HFFc6 (cell line): ENCODE measurements around the gene ACTN1. TPM values are rescaled to one million over a fixed set of nuclear protein-coding genes. Genes with fewer than 3 reads are reported as not detected.

ENCODE experiments used
- DNase-seq: peaks from one replicate; pipeline ENCODE4 v3.0.0-alpha.2; 2018
- H3K27ac Mint-ChIP-seq: 2 replicates; pipeline ENCODE4 v1.8.0; 2020; ENCODE audit warnings: mild to moderate bottlenecking, mixed read lengths
- H3K27me3 Mint-ChIP-seq: 2 replicates; pipeline ENCODE4 v1.8.0; 2021; ENCODE audit warnings: mild to moderate bottlenecking, moderate library complexity, mixed read lengths; ENCODE audit not compliant: insufficient read depth
- H3K36me3 Mint-ChIP-seq: 2 replicates; pipeline ENCODE4 v1.8.0; 2021; ENCODE audit warnings: low read depth, mixed read lengths
- H3K4me1 Mint-ChIP-seq: 2 replicates; pipeline ENCODE4 v1.8.0; 2020; ENCODE audit warnings: low read depth, mixed read lengths
- H3K4me3 Mint-ChIP-seq: 2 replicates; pipeline ENCODE4 v1.8.0; 2020; ENCODE audit warnings: mild to moderate bottlenecking, moderate library complexity, mixed read lengths
- H3K9me3 Mint-ChIP-seq: 2 replicates; pipeline ENCODE4 v1.8.0; 2020; ENCODE audit warnings: mild to moderate bottlenecking, mixed read lengths
- CTCF ChIP-seq: fragments of 200-600 bp; sonication (generic); IDR thresholded peaks from 2 replicates; pipeline ENCODE4 v1.5.0; 2021; ENCODE audit warnings: antibody characterized with exemption, mild to moderate bottlenecking
- total RNA-seq, 6 experiments: library from RNA; stranded (reverse); fragmentation: NEBNext Ultra II Directional; extraction: Animal tissue kit (Norgen Biotek cat#: 25700); gene quantifications; 2 replicates in 1 of 6; 3 replicates in 5 of 6; pipeline ENCODE4 v1.2.3, GENCODE V29; 2021

Gene ACTN1
- total RNA-seq, 6 experiments from 2014 or later, result 749 to 847 (median 825) TPM

GRCh38 chr14:68846466-68846865, 132.6 kb downstream of the ACTN1 start:
- peaks cover 23% of the 10 kb centered on the region for H3K4me1 Mint-ChIP-seq
- no peak for TF ChIP-seq CTCF
- H3K36me3 Mint-ChIP-seq, result peaks cover 9% of the 10 kb centered on the region
- H3K27me3 Mint-ChIP-seq, result peaks cover 2% of the 10 kb centered on the region
- DNase-seq, result no peak
- H3K9me3 Mint-ChIP-seq, result no peaks in the 10 kb centered on the region
- H3K27ac Mint-ChIP-seq, result no peak overlapping the region
- H3K4me3 Mint-ChIP-seq, result no peak overlapping the region

DNA sequence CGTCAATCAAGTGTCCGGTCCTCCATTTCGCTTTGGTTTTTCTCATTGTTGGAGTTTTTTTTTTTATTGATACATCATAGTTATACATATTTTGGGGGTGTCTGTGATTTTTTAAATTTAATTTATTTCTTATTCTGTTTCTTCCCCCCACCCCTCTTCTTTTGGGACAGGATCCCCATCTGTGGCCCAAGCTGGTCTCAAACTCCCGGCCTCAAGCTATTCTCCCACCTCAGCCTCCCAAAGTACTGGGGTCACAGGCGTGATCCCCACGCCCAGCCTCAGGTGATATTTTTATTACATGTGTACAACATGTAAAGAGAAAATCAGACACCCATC, 134.9 kb downstream of the ACTN1 start:
- Mint-ChIP-seq H3K27me3 (peaks cover 2% of the 10 kb centered on the region), H3K4me3 (no peak overlapping the region), H3K36me3 (peaks cover 19% of the 10 kb centered on the region), H3K4me1 (peaks cover 28% of the 10 kb centered on the region), H3K27ac (no peak overlapping the region), H3K9me3 (no peaks in the 10 kb centered on the region)
- peak; percentile 56; the same call in 1 of the 2 replicates for TF ChIP-seq CTCF
- no peak for DNase-seq

DNA sequence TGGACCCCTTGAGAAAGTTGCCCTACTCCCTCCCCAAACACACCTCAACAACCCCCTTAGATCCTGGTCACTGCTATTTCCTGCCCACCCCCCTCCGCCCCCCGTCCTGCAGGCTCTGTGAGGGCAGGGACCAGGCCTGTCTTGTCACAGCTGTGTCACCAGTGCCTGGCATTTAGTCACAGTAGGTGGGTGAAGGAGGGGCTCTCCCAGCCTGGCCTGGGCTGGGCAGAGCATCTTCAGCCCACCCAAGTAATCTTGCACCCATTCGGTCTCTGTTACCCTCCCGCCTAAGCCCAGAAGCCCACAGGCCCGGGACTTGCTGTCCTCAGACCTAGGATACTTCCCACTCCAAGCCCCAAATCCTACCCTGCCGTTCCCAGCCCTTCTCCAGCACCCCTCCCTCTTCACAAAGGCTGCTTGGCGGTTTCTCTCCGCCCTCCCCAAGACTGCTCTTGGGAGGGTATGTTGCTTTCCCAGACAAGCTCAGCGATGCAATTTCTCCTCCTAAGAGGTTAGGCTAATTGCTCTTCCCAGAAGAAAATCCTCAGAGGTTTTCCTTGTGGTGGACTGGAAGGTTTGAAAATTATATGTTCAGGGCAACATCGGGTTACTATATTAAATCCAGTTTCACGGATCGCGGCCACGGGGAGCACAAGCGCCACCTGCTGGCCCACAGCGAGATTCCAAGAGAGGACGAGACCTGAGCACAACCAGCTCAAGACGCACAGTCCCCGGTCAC, 135.5 kb downstream of the ACTN1 start:
- peaks cover 24% of the 10 kb centered on the region for H3K36me3 Mint-ChIP-seq
- H3K27me3 Mint-ChIP-seq, result peaks cover 2% of the 10 kb centered on the region
- DNase-seq, result peak; percentile 47
- H3K4me3 Mint-ChIP-seq, result peak overlapping the region; percentile 67
- peaks cover 28% of the 10 kb centered on the region for H3K4me1 Mint-ChIP-seq
- no peaks in the 10 kb centered on the region for H3K9me3 Mint-ChIP-seq
- peak; percentile 95 for TF ChIP-seq CTCF
- H3K27ac Mint-ChIP-seq, result no peak overlapping the region

DNA sequence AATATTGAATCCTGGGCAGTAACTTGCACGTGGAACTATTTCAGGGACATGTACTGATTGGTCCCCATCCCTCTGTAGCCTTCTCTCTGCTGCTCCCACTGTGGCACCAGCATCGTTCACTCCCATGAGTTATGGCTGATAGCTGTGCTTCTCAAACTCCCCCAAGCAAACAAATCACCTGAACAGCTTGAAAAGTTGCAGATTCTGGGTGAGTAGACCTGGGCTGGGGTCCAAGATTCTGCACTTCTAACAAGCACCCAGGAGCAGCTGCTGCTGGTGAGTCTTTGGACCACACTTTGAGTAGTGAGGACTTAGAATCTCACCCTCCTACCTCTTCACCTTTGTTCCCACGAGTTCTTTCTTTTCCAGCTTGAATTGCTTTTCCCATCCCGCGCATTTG, 136.8 kb downstream of the ACTN1 start:
- H3K4me3 Mint-ChIP-seq, result no peak overlapping the region
- H3K36me3 Mint-ChIP-seq, result peaks cover 31% of the 10 kb centered on the region
- H3K27me3 Mint-ChIP-seq, result peaks cover 2% of the 10 kb centered on the region
- H3K4me1 Mint-ChIP-seq, result peaks cover 28% of the 10 kb centered on the region
- no peak overlapping the region for H3K27ac Mint-ChIP-seq
- DNase-seq, result no peak
- H3K9me3 Mint-ChIP-seq, result no peaks in the 10 kb centered on the region
- no peak for TF ChIP-seq CTCF

GRCh38 chr14:68841016-68841809, 137.9 kb downstream of the ACTN1 start:
- Mint-ChIP-seq H3K27ac (peak overlapping the region; percentile 70), H3K4me3 (no peak overlapping the region), H3K27me3 (peaks cover 2% of the 10 kb centered on the region), H3K4me1 (peaks cover 28% of the 10 kb centered on the region), H3K9me3 (peaks cover 5% of the 10 kb centered on the region; the same call in 1 of the 2 replicates), H3K36me3 (peaks cover 41% of the 10 kb centered on the region)
- DNase-seq, result no peak
- no peak for TF ChIP-seq CTCF
